Chondrocyte (in vitro differentiated cells): ENCODE data around the gene PLAC8L1. TPM values are rescaled to one million over a fixed set of nuclear protein-coding genes. Genes with fewer than 3 reads are reported as not detected.
A peak's percentile ranks its signal among the peaks of the same experiment; 100 is the strongest.

ENCODE experiments used
- DNase-seq: peaks from one replicate; pipeline ENCODE4 v3.0.0; 2021; ENCODE audit warnings: mixed read lengths, low spot score
- H3K27ac Mint-ChIP-seq: one replicate; pipeline ENCODE4 v1.8.0; 2021; ENCODE audit warnings: mild to moderate bottlenecking, moderate library complexity, mixed read lengths; ENCODE audit not compliant: unreplicated experiment
- H3K27me3 Mint-ChIP-seq: 2 replicates; pipeline ENCODE4 v1.8.0; 2021; ENCODE audit warnings: low read depth, mixed read lengths
- H3K36me3 Mint-ChIP-seq: 2 replicates; pipeline ENCODE4 v1.8.0; 2021; ENCODE audit warnings: low read depth, mixed read lengths
- H3K4me1 Mint-ChIP-seq: 2 replicates; pipeline ENCODE4 v1.8.0; 2021; ENCODE audit warnings: low read depth, mild to moderate bottlenecking, mixed read lengths
- H3K4me3 Mint-ChIP-seq: one replicate; pipeline ENCODE4 v1.8.0; 2021; ENCODE audit warnings: mild to moderate bottlenecking, moderate library complexity, mixed read lengths; ENCODE audit not compliant: unreplicated experiment
- H3K9me3 Mint-ChIP-seq: 2 replicates; pipeline ENCODE4 v1.8.0; 2021; ENCODE audit warnings: low read depth, mixed read lengths
- long read RNA-seq: library from polyadenylated mRNA; stranded (forward); transcript quantifications from one replicate; pipeline ENCODE4 v2.0.0, GENCODE V29; 2021
- total RNA-seq: library from RNA; stranded (reverse); gene quantifications from 3 replicates; pipeline ENCODE4 v1.2.1, GENCODE V29; 2021
- TF ChIP-seq, protein P1 (sequence below): fragments of 200-600 bp; sonication (generic); IDR thresholded peaks from 2 replicates; pipeline ENCODE4 v1.5.0; 2021; ENCODE audit warnings: antibody characterized with exemption, mild to moderate bottlenecking, moderate library complexity

PLAC8L1 gene
- total RNA-seq = 0.59 to 0.97 TPM (median 0.94 TPM) in 3 replicates
- long read RNA-seq = 0 reads

GRCh38 chr5:146105477-146105876, at the start of gene PLAC8L1:
TSS of gene PLAC8L1 (minus strand) at chr5:146105577. CDS start at chr5:146104311, 1,266 bp downstream.
- peaks cover 5% of the 10 kb centered on the region for H3K4me1 Mint-ChIP-seq

GRCh38 chr5:146151970-146152369, 46.6 kb upstream of the PLAC8L1 start:
- Mint-ChIP-seq H3K27me3 (no peaks in the 10 kb centered on the region), H3K4me3 (no peak overlapping the region), H3K27ac (no peak overlapping the region), H3K4me1 (no peaks in the 10 kb centered on the region), H3K36me3 (peaks cover 53% of the 10 kb centered on the region), H3K9me3 (no peaks in the 10 kb centered on the region)
- TF ChIP-seq, protein P1, sequence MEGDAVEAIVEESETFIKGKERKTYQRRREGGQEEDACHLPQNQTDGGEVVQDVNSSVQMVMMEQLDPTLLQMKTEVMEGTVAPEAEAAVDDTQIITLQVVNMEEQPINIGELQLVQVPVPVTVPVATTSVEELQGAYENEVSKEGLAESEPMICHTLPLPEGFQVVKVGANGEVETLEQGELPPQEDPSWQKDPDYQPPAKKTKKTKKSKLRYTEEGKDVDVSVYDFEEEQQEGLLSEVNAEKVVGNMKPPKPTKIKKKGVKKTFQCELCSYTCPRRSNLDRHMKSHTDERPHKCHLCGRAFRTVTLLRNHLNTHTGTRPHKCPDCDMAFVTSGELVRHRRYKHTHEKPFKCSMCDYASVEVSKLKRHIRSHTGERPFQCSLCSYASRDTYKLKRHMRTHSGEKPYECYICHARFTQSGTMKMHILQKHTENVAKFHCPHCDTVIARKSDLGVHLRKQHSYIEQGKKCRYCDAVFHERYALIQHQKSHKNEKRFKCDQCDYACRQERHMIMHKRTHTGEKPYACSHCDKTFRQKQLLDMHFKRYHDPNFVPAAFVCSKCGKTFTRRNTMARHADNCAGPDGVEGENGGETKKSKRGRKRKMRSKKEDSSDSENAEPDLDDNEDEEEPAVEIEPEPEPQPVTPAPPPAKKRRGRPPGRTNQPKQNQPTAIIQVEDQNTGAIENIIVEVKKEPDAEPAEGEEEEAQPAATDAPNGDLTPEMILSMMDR = no peak
- no peak for DNase-seq

More at GRCh38 chr5:146105477-146105876, at the start of gene PLAC8L1:
- Mint-ChIP-seq H3K27ac (no peak within 1 kb of the TSS), H3K27me3 (no peaks in the 10 kb centered on the region), H3K9me3 (no peaks in the 10 kb centered on the region), H3K36me3 (peaks cover 3% of the 10 kb centered on the region), H3K4me3 (no peak within 1 kb of the TSS)
- TF ChIP-seq, protein P1 = no peak
- DNase-seq = no peak

- Mint-ChIP-seq H3K4me1 (peaks cover 14% of the 10 kb centered on the region), H3K4me3 (peak overlapping the region; percentile 35), H3K36me3 (peaks cover 38% of the 10 kb centered on the region), H3K27me3 (no peaks in the 10 kb centered on the region), H3K27ac (peak overlapping the region; percentile 88), H3K9me3 (no peaks in the 10 kb centered on the region)
- DNase-seq = no peak
- TF ChIP-seq, protein P1 = no peak
Measured at GRCh38 chr5:146137967-146138403, 32.6 kb upstream of the PLAC8L1 start.

DNA sequence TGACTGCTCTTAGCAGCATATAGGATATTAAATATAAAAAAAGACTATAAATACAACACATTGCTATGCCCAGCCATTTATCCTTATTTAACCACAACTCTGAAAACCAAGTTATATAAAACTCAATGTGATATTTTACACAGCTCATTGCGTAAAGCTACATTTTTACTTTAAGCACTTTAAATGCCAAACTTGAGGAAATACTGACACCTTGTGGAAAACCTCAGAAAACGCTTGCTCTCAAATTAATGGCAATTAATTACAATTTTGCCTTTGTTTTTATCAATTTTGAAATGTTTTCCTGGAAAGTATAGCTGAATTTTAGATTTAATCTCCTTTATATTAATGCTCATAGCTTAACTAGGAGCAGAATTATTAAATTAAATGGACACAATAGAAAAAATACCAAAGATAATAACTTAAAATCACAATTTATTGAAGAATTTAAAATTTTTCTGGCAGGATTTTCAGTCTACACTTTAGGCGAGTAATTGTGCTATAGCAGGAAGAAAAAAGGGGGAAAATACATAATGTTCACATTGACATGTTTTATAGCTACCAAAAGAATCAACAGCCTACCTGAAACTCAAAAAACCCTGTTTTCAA, 25.2 kb upstream of the PLAC8L1 start:
- H3K4me3 Mint-ChIP-seq = no peak overlapping the region
- H3K9me3 Mint-ChIP-seq = no peaks in the 10 kb centered on the region
- H3K36me3 Mint-ChIP-seq = peaks cover 29% of the 10 kb centered on the region
- H3K27ac Mint-ChIP-seq = no peak overlapping the region
- no peaks in the 10 kb centered on the region for H3K27me3 Mint-ChIP-seq
- no peak for DNase-seq
- TF ChIP-seq, protein P1 = peak; percentile 92
- H3K4me1 Mint-ChIP-seq = peaks cover 19% of the 10 kb centered on the region

- Mint-ChIP-seq H3K27me3 (no peaks in the 10 kb centered on the region), H3K27ac (no peak overlapping the region), H3K4me1 (peaks cover 19% of the 10 kb centered on the region), H3K4me3 (no peak overlapping the region), H3K9me3 (no peaks in the 10 kb centered on the region), H3K36me3 (peaks cover 38% of the 10 kb centered on the region)
- TF ChIP-seq, protein P1 = no peak
- no peak for DNase-seq
Measured at GRCh38 chr5:146126068-146126467, 20.7 kb upstream of the PLAC8L1 start.
